DOHH2 (cell line): ENCODE data around the gene RRP15.

ENCODE experiments used
- CTCF ChIP-seq: fragments of 200-600 bp; sonication (generic); IDR thresholded peaks from one replicate; pipeline ENCODE4 v1.5.1; 2014; ENCODE audit warnings: antibody characterized with exemption, mild to moderate bottlenecking, low read depth, low read length; ENCODE audit not compliant: poor library complexity, severe bottlenecking
- EZH2phosphoT487 ChIP-seq: fragments of 200-600 bp; sonication (generic); IDR thresholded peaks from 2 replicates; pipeline ENCODE4 v1.6.1; 2017; ENCODE audit warnings: borderline replicate concordance, mild to moderate bottlenecking, antibody characterized with exemption, low read length, moderate library complexity, mixed read lengths

GRCh38 chr1:218296162-218296561, 11.1 kb downstream of the RRP15 start:
- TF ChIP-seq CTCF: no peak
- no peak for TF ChIP-seq EZH2phosphoT487
